Skeletal muscle satellite cell (primary cell): ENCODE data around the gene INPP5J.

ENCODE experiments used
- H3K27me3 ChIP-seq: 2 replicates; pipeline ENCODE4 v1.7.0; 2013; ENCODE audit warnings: low read length; ENCODE audit not compliant: control insufficient read depth, insufficient read depth
- H3K36me3 ChIP-seq: 2 replicates; pipeline ENCODE4 v1.7.0; 2013; ENCODE audit warnings: mild to moderate bottlenecking, control low read depth, low read length; ENCODE audit not compliant: insufficient read depth
- H3K4me1 ChIP-seq: 2 replicates; pipeline ENCODE4 v1.7.0; 2013; ENCODE audit warnings: low read length; ENCODE audit not compliant: control insufficient read depth, insufficient read depth
- H3K4me2 ChIP-seq: 2 replicates; pipeline ENCODE4 v1.7.0; 2013; ENCODE audit warnings: mild to moderate bottlenecking, low read length
- H3K4me3 ChIP-seq: 2 replicates; pipeline ENCODE4 v1.7.0; 2013; ENCODE audit warnings: low read length
- H3K9ac ChIP-seq: 2 replicates; pipeline ENCODE4 v1.7.0; 2013; ENCODE audit warnings: mild to moderate bottlenecking, low read depth, low read length, moderate library complexity
- H3K9me3 ChIP-seq: replicated peaks from 2 replicates; pipeline ENCODE4 v1.7.0; 2013; ENCODE audit warnings: mild to moderate bottlenecking, control low read depth, low read length

The INPP5J gene

GRCh38 chr22:31124290-31124689 lies 1.5 kb downstream of the INPP5J start:
- Histone ChIP-seq H3K9me3 (no peaks in the 10 kb centered on the region), H3K9ac (no peak overlapping the region), H3K4me1 (peaks cover 6% of the 10 kb centered on the region), H3K27me3 (peaks cover 31% of the 10 kb centered on the region), H3K36me3 (no peaks in the 10 kb centered on the region), H3K4me2 (no peak overlapping the region), H3K4me3 (no peak overlapping the region)

GRCh38 chr22:31124811-31125465 lies 2.2 kb downstream of the INPP5J start:
- peaks cover 6% of the 10 kb centered on the region for H3K4me1 ChIP-seq
- no peak overlapping the region for H3K9ac ChIP-seq
- peaks cover 25% of the 10 kb centered on the region for H3K27me3 ChIP-seq
- H3K9me3 ChIP-seq = no peaks in the 10 kb centered on the region
- H3K36me3 ChIP-seq = no peaks in the 10 kb centered on the region
- no peak overlapping the region for H3K4me2 ChIP-seq
- no peak overlapping the region for H3K4me3 ChIP-seq

- no peak overlapping the region for H3K4me2 ChIP-seq
- peaks cover 6% of the 10 kb centered on the region for H3K4me1 ChIP-seq
- no peak overlapping the region for H3K9ac ChIP-seq
- H3K4me3 ChIP-seq = no peak overlapping the region
- H3K36me3 ChIP-seq = no peaks in the 10 kb centered on the region
- H3K27me3 ChIP-seq = peaks cover 25% of the 10 kb centered on the region
- no peaks in the 10 kb centered on the region for H3K9me3 ChIP-seq
Observed at GRCh38 chr22:31125521-31126117, 2.9 kb downstream of the INPP5J start.

GRCh38 chr22:31126128-31126868 lies 3.5 kb downstream of the INPP5J start:
- peaks cover 25% of the 10 kb centered on the region for H3K27me3 ChIP-seq
- H3K36me3 ChIP-seq = no peaks in the 10 kb centered on the region
- H3K4me2 ChIP-seq = no peak overlapping the region
- H3K9ac ChIP-seq = no peak overlapping the region
- H3K4me1 ChIP-seq = peaks cover 6% of the 10 kb centered on the region
- no peak overlapping the region for H3K4me3 ChIP-seq
- H3K9me3 ChIP-seq = no peaks in the 10 kb centered on the region

GRCh38 chr22:31126869-31127175 lies 4.1 kb downstream of the INPP5J start:
- peaks cover 6% of the 10 kb centered on the region for H3K4me1 ChIP-seq
- H3K36me3 ChIP-seq = no peaks in the 10 kb centered on the region
- no peak overlapping the region for H3K9ac ChIP-seq
- no peak overlapping the region for H3K4me2 ChIP-seq
- no peak overlapping the region for H3K4me3 ChIP-seq
- no peaks in the 10 kb centered on the region for H3K9me3 ChIP-seq
- peaks cover 25% of the 10 kb centered on the region for H3K27me3 ChIP-seq

- Histone ChIP-seq H3K36me3 (no peaks in the 10 kb centered on the region), H3K4me1 (peaks cover 6% of the 10 kb centered on the region), H3K4me2 (no peak overlapping the region), H3K9me3 (no peaks in the 10 kb centered on the region), H3K9ac (no peak overlapping the region), H3K27me3 (peaks cover 25% of the 10 kb centered on the region), H3K4me3 (no peak overlapping the region)
Observed at GRCh38 chr22:31127181-31127772, 4.5 kb downstream of the INPP5J start.

- peaks cover 23% of the 10 kb centered on the region for H3K27me3 ChIP-seq
- H3K9ac ChIP-seq = no peak overlapping the region
- H3K9me3 ChIP-seq = no peaks in the 10 kb centered on the region
- no peak overlapping the region for H3K4me2 ChIP-seq
- H3K4me1 ChIP-seq = no peaks in the 10 kb centered on the region
- no peaks in the 10 kb centered on the region for H3K36me3 ChIP-seq
- H3K4me3 ChIP-seq = no peak overlapping the region
Observed at GRCh38 chr22:31128156-31128555, 5.4 kb downstream of the INPP5J start.

- H3K9ac ChIP-seq = no peak overlapping the region
Observed at GRCh38 chr22:31130873-31131272, 8.1 kb downstream of the INPP5J start.

GRCh38 chr22:31133911-31134310 lies 11.1 kb downstream of the INPP5J start:
- no peak overlapping the region for H3K4me2 ChIP-seq
- no peaks in the 10 kb centered on the region for H3K4me1 ChIP-seq
- no peaks in the 10 kb centered on the region for H3K36me3 ChIP-seq
- peaks cover 21% of the 10 kb centered on the region for H3K27me3 ChIP-seq
- no peaks in the 10 kb centered on the region for H3K9me3 ChIP-seq
- no peak overlapping the region for H3K9ac ChIP-seq
- H3K4me3 ChIP-seq = no peak overlapping the region

More at GRCh38 chr22:31130873-31131272, 8.1 kb downstream of the INPP5J start:
- Histone ChIP-seq H3K27me3 (no peaks in the 10 kb centered on the region), H3K9me3 (no peaks in the 10 kb centered on the region), H3K36me3 (no peaks in the 10 kb centered on the region), H3K4me2 (no peak overlapping the region), H3K4me3 (no peak overlapping the region), H3K4me1 (no peaks in the 10 kb centered on the region)

- no peaks in the 10 kb centered on the region for H3K36me3 ChIP-seq
- H3K27me3 ChIP-seq = peaks cover 29% of the 10 kb centered on the region
- no peak overlapping the region for H3K9ac ChIP-seq
- H3K4me3 ChIP-seq = no peak overlapping the region
- no peak overlapping the region for H3K4me2 ChIP-seq
- no peaks in the 10 kb centered on the region for H3K9me3 ChIP-seq
- H3K4me1 ChIP-seq = no peaks in the 10 kb centered on the region
Observed at GRCh38 chr22:31134688-31135087, 11.9 kb downstream of the INPP5J start.

GRCh38 chr22:31135706-31136105 lies 12.9 kb downstream of the INPP5J start:
- Histone ChIP-seq H3K27me3 (peaks cover 39% of the 10 kb centered on the region), H3K4me3 (no peak overlapping the region), H3K9me3 (no peaks in the 10 kb centered on the region), H3K4me1 (no peaks in the 10 kb centered on the region), H3K9ac (no peak overlapping the region), H3K36me3 (no peaks in the 10 kb centered on the region), H3K4me2 (no peak overlapping the region)
